OCI-M2 (cell line): ENCODE measurements around the gene MRTFB.
"Not testable (repeated sequence)": the region's sequence is repeated elsewhere in the genome, so short reads cannot be mapped to it uniquely, and the experiment has no call there.

Experiments
- DNase-seq: peaks from one replicate; lab custom pipeline; 2025; ENCODE audit not compliant: unreplicated experiment; lab: John Stamatoyannopoulos, UW

Gene MRTFB

GRCh38 chr16:14104066-14104465, 32.9 kb downstream of the MRTFB start:
- no peak for DNase-seq

GRCh38 chr16:14105760-14106375, 34.7 kb downstream of the MRTFB start:
- DNase-seq, result no peak

- no peak for DNase-seq
Measured at GRCh38 chr16:14106457-14106856, 35.3 kb downstream of the MRTFB start.

DNA sequence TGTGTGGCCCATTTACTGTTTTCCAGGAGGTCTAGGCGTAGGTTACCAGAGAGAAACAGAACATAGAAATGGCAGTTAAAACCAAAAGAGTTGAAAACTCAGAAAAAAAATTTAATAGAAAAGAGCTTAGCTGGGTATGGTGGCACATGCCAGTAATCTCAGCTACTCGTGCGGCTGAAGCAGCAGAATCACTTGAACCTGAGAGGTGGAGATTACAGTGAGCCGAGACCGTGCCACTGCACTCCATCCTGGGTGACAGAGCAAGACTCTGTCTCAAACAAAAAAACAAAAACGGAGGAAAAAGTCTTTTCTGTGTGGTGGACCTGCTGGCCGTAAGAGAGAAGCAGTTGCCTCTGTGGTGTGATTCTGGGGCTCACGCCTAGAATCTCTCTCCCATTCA, 35.8 kb downstream of the MRTFB start:
- no peak for DNase-seq

DNA sequence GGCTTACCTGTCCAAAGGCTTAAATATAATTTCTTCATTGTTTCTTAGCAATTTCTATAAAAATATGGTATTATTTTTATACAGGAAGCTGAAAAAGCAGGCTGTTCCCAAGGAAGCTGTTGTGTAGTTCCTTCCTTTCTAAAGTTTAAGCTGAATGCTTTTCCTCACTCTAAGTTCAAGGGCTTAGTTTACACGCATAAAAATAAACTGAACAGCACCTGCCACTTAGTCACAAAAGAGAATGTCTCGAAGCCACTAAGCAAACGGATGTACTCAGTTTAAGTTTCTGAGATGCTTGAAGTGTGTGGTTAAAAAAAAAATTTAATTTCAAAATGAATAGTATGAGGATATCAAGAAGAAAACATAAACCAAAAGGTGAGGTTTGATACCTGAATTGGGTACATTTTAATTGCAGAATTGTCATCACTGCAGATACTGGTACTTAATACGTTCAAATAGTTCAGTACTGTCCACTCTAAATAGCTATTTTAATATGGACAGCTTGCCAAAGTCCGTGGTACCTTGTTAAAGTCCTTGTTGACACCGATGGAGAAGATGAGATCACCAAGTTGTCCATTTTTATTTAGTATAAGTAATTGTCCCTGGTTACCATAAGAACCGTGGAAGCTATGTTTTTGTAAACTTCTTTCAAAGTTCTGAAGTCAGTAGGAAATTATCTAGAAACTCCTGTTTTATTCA, 38.1 kb downstream of the MRTFB start:
- no peak for DNase-seq

DNA sequence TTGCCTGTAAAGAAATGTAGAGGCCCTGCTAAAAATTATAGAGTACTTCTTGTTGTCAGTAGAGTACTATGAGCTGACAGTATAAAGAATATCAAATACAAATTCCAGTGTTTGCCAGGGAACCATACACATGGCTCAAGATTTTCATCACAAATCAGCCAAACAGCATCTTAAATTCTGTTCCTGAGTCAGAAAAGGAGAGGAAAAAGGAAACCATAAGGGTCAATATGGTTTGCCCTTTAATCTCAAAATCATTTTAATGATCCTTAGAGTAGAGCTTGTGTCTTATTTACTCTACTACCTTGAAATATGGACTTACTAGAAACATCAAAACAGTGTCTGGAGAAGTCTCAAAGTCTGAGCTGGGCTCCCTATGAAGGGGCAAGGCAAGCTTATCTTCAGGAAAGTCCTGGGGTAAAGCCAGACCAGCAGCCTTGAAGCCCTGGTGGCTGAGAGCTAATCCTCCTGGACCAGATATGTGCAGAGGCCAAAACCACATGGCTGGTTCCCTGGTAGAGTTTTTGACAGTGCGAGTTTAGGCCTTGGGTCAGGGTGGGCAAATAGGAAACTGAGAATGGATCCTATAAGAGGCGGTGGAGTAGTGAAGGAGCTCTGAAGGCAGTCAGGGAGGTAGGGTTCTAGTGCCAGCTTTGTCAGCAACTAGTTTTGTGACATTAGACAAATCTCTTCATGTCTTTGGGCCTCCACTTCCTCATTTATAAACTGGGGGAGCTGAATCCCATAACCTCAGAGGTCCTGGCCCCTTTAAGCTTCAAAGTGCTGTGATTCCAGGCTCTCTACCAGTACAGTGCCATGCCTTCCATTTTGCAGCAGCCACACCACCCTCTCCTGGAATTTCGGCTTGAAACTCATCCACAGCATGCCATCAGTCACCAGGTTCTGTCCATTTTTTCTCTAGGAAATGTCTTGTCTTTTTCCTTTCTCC, 38.9 kb downstream of the MRTFB start:
- DNase-seq, result no peak

DNA sequence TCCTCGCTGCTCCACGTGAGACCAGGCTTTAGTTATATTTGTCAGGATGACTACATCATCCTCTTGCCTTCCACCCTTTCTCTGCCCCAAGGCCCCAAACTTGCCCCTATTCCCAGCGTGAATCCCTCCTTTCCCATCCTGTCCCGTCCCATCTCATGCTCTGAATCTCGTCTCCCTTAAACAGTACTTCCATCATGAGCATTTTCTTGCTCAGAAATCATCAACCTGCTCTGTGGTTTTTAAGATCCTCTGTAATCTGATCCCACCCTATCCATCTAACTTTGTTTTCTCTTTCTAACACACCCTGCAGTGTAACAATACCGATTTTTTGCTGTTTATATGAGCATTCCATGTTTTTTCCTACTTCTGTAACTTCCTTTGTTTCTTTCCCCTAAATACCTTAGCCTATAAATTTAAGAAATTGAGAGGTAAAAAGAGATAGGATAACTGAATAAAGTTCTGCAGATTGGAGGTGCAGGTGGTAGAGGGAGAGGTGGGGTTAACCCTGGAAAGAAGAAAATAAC, 39.7 kb downstream of the MRTFB start:
- no peak for DNase-seq

DNA sequence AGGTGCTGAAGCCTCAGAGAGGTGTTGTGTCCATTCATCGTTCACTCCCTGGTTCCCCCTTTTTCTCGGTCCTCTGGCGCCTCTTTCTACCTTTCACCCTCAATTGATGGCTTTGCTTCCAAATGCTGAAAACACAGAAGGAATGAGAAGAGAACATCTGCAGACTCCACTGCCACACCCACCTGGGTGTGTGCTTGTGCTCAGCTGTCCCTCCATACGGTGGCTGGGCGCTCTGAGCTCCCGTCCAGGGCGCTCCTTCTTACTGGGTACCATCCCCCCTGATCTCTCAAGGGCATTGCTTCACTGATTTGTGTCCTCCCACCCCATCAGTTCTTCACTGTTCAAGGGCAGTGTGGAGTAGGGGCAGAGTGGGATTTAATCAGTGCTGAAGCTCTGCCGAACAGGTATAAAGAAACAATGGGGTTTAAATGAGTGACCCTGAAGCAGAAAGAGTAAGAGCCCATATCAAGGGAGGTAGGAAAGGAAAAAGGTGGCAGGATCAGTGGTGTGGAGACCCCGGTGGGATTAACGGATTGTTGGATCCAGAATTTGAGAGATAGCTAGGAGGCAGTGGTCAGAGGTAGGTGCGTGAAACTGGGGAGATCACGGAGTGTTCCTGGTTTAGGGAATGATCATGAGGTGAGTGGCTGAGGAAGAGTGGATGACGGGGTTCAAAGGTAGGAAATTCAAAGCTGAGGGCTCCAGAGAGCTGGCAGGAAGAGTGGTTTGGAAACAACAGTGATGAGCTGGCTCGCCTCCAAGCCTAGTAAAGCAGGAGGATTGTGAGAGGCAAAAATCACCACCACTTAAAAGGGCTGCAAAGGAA, 40.8 kb downstream of the MRTFB start:
- DNase-seq, result no peak

GRCh38 chr16:14112539-14112856, 41.4 kb downstream of the MRTFB start:
- DNase-seq, result no peak

DNA sequence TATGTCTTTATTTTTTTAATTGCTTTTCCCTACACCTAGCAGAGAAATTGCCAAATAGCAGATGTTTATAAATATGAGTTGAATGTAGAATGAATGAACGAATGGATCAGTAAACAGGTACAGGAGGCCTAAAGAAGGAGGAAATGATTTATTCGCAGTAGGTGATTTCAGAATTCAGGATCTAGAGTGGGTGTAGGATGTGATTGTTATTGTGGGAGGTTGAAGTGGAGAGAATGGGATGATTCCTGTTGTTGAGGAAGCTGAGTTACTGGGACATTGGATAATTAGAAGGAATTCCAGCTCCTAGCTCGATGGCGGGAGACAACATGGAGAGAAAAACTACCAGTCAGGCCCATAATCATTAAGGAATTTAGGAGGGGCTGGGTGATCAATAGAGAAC, 42.2 kb downstream of the MRTFB start:
- DNase-seq, result no peak

GRCh38 chr16:14117051-14117450, 45.9 kb downstream of the MRTFB start:
- DNase-seq, result no peak

DNA sequence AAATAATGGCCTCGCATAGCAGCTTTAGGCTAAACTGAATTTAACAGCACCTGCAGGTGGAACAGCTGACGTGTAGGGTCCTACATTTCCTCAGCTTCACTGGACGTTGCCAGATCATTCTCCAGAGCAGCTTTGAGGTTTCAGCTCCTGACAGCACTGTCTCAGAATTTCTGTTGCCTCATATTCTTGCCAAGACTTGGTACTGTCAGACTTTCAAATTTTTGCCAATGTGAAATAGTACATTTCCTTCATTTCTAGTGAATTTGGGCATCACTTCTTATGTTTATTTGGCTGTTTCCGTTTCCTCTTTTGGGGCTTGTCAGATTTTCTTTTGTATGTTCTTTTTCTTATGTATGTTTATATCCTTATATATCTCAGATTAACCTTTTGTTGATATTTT, 48.7 kb downstream of the MRTFB start:
- no peak for DNase-seq

- no peak for DNase-seq
Measured at GRCh38 chr16:14120335-14120734, 49.2 kb downstream of the MRTFB start.

GRCh38 chr16:14121142-14121541, 50.0 kb downstream of the MRTFB start:
- DNase-seq, result no peak

DNA sequence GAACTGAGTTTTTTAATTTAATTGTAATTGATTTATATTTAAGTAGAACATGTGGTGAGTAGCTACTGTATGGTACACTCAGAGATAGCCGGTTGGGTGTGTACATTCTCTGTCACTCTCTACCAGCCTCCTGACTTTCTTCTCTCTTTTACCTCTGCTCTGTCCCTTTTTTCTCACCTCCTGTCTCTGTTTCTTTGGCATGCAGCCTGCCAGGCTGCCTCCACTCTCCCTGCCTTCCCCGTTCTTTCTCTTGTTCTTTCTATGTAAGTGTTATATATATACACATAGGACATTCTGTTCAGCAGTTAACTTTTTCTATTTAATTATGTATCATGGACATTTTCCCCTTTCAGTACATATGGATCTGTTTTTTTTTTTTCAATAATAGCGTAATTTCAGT, 50.8 kb downstream of the MRTFB start:
- no peak for DNase-seq

DNA sequence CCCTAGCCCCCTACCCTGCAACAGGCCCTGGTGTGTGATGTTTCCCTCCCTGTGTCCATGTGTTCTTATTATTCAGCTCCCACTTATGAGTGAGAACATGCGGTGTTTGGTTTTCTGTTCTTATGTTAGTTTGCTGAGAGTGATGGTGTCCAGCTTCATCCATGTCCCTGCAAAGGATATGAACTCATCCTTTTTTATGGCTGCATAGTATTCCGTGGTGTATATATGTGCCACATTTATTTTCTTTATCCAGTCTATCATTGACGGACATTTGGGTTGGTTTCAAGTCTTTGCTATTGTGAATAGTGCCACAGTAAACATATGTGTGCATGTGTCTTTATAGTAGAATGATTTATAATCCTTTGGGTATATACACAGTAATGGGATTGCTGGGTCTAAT, 51.3 kb downstream of the MRTFB start:
- not testable (repeated sequence) for DNase-seq

GRCh38 chr16:14125000-14125681, 54.0 kb downstream of the MRTFB start:
- DNase-seq, result no peak

- DNase-seq, result no peak
Measured at GRCh38 chr16:14125708-14126107, 54.6 kb downstream of the MRTFB start.

DNA sequence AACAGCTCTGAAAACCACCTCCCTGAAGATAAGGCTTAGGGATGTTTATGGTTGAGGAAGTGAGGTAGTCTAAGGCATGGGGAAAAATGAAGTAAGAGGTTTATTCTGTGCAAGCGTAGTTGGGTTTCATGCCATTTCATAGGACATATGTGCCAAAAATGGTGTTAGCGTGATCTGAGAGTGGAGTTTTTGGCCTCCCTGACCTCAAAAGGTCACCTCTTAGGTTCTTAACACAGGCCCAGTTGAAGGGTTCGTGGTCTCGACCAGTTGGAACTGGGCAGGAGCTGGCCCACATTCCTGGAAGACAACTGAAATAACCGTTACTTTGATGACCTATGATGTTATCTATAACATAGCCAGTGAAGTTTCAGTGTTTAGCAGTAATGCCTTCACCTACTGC, 57.0 kb downstream of the MRTFB start:
- no peak for DNase-seq

GRCh38 chr16:14129502-14129901, 58.4 kb downstream of the MRTFB start:
- no peak for DNase-seq
